Endometrium (tissue), 2 donors: ENCODE results near the gene CAND1.
"Not testable (repeated sequence)": the region's sequence is repeated elsewhere in the genome, so short reads cannot be mapped to it uniquely, and the experiment has no call there.

ENCODE experiments used
- FAIRE-seq: peaks from 2 replicates; lab custom pipeline; 2012; peaks lifted over from hg19 to GRCh38; lab: Jason Lieb, UNC
- donor health status: control.
- donor health status: control.

The CAND1 gene

GRCh38 chr12:67280572-67280971, 11.4 kb downstream of the CAND1 start:
- FAIRE-seq, result no peak

DNA sequence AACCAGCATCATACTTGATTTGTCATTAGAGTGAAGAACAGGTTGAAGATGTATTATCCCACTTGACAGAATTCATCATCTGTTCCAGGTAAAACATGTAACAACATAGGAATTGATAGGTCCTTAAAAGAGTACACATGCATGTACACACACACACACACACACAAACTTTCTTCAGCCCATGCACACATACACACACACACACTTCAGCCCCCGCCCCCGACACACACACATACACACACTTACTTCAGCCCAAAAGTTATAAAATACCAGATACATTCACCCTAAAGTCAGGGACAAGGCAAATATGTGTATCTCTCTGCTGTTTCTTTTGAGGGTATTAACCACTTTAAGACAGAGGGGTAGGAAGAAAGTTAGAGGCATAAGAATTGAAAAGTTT, 15.4 kb downstream of the CAND1 start:
- FAIRE-seq, result no peak

GRCh38 chr12:67286257-67286656, 17.1 kb downstream of the CAND1 start:
- peak; percentile 8 for FAIRE-seq

DNA sequence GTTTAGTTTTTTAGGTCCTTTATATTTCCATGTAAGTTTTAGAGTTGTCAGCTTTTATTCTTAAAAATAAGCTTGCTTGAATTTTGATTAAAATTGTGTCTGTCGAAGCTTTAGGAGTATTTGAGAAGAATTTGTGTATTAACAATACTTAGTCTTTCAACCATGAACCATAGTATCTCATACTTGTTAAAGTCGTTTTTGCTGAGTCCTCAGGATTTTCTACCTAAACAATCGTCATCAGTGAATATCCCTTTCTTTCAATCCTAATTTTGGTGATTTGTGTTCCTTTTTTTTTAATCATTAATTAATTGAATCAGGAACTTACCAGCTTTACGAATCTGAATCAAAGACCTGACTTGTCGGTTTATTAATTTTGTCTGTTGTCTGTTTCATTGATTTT, 18.2 kb downstream of the CAND1 start:
- FAIRE-seq, result no peak

DNA sequence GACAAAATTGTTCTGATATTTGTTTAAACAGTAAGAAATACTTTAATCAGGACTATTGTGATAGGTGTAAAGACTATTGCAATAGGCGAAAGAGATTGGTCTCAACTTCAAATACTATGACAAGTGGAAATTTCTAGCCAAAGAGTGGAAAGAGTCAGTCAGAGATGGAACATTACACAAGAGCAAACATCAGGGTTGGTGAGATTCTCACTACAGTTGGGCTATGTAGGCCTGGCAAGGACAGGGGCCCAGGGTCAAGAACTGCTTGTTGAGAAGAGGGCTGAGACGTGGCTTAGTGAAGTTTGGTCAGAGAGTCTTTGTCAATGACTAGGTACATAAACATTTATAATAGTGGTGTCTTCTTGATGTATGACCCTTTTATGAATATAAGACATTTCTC, 19.4 kb downstream of the CAND1 start:
- no peak for FAIRE-seq

GRCh38 chr12:67290378-67290777, 21.2 kb downstream of the CAND1 start:
- FAIRE-seq, result no peak

DNA sequence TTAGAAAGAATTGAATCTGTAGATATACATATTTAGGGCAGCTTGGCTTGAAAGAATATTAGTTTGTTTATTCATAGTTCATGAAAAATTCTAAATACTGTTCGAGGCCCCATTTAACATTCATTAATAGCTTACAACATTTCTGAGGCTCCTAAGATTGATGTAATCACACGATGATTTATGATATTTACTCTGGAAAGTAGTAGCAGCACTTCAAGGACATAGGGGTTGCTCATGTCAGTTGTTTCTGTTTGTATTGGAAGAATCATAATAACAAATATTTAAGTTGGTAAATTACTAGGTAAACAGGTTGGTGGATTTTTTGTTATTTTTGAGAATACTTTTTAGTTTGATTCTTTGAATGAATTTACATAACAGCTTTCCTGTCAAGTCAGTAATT, 30.4 kb downstream of the CAND1 start:
- FAIRE-seq, result no peak

GRCh38 chr12:67299926-67300325, 30.8 kb downstream of the CAND1 start:
- no peak for FAIRE-seq

- no peak for FAIRE-seq
Observed at GRCh38 chr12:67302162-67302561, 33.0 kb downstream of the CAND1 start.

DNA sequence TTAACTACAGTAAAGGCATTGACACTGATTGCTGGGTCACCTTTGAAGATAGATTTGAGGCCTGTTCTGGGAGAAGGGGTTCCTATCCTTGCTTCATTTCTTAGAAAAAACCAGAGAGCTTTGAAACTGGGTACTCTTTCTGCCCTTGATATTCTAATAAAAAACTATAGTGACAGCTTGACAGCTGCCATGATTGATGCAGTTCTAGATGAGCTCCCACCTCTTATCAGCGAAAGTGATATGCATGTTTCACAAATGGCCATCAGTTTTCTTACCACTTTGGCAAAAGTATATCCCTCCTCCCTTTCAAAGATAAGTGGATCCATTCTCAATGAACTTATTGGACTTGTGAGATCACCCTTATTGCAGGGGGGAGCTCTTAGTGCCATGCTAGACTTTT, 36.4 kb downstream of the CAND1 start:
- FAIRE-seq, result no peak

DNA sequence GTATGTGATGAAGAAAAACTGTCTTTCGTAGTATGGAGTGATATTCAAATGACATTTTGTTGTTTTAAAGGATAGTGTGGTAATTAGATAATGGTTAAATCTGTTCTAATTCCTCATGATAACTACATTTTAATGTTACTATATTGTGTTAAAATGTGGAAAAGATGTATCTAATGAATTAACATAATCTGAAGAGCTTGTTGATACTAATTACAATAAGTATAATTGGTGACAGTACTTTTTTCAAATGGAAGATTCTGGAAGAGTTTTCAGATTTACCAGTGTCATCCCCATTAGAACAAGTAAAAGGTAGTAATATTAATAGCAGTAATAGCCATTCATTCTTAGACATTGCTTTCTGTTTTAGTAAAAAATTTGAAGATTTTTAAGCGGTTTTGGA, 37.6 kb downstream of the CAND1 start:
- no peak for FAIRE-seq

- no peak for FAIRE-seq
Observed at GRCh38 chr12:67315661-67316060, 46.5 kb downstream of the CAND1 start.

DNA sequence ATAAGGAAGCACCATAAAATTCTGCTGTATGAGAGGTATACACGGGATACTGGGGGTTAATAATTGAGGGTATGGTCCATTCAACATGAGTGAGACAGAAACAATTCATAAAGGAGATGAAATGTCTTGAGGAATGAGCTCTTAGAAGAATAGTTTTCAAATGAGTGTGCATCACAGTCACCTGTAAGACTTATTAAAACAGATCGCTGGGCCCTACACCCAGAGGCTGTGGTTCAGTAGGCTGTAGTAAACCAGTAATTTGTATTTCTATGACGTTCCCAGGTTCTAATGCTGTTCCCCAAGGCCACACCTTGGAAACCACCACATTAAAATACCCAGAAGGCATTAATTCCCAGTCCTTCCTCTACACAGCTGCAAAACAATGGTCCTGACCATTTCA, 49.6 kb downstream of the CAND1 start:
- no peak for FAIRE-seq

DNA sequence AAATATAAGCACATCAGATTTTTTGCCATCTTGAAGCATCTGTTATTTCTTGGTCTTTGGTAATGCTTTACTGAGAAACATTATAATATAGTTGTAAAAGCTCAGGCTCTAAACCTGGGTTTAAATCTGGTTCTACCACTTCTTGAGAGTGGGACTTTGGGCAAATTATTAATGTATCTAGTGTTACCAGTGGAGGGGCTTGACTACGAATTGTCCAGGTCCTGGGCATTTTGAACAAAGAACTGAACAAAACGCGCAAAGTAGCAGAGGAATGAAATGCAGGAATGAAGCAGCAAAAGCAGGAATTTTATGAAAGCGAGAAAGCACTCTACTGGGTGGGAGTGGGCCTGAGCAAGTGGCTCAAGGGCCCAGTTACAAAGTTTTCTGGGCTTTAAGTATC, 50.8 kb downstream of the CAND1 start:
- no peak for FAIRE-seq

GRCh38 chr12:67320614-67321295, 51.6 kb downstream of the CAND1 start:
- no peak for FAIRE-seq

DNA sequence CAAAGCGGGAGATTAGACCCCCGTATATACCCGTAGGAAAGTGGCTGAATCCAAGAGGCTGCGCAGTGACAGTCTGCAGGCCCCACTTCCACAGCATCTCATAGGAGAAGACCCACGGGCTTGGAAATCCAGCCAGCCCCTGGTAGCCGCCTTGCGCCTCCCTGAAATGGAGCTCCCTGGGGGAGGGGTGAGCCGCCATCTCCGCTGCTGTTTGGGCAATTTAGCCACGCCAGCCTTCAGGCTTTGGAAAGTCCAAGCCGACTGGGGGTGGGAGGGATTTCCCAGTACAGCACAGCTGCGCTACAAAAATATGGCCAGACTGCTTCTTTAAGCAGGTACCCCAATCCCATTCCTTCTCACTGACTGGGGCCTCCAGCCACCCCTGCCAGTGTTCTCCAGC, 53.4 kb downstream of the CAND1 start:
- no peak for FAIRE-seq

DNA sequence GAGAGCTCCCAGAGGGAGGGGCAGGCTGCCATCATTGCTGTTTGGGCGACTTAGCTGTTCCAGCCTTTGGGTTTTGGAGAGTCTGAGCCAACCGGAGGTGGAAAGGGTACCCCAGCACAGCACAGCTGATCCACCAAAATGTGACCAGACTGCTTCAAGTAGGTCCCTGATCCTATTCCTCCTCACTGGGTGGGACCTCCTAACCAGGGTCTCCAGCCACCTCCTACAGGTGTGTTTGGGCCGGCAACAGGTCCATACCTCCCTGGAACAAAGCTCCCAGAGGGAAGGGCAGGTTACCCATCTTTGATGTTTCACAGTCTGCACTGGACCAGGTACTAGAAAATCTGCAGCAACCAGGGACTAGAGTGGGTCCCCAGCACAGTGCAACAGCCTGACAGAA, 53.8 kb downstream of the CAND1 start:
- no peak for FAIRE-seq

DNA sequence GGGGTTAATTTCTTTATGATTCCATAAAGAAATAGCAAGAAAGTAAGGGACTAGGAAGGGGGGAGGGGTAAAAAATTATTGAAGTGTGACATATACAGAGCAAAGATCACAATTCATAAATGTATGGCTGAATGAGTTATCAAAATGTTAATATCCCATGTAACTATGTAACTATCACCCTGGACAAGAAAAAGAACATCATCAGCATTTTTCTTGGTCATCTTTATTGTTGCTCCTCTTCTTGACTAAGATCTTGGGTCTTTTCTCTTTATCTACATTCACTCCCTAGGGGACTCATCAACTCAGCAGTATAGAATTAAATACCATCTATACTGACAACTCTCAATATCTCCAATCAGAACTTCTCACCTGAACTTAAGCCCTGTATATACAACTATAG, 57.5 kb downstream of the CAND1 start:
- FAIRE-seq, result no peak

GRCh38 chr12:67327466-67327865, 58.3 kb downstream of the CAND1 start:
- FAIRE-seq, result no peak

GRCh38 chr12:67331123-67331522, 62.0 kb downstream of the CAND1 start:
- no peak for FAIRE-seq

DNA sequence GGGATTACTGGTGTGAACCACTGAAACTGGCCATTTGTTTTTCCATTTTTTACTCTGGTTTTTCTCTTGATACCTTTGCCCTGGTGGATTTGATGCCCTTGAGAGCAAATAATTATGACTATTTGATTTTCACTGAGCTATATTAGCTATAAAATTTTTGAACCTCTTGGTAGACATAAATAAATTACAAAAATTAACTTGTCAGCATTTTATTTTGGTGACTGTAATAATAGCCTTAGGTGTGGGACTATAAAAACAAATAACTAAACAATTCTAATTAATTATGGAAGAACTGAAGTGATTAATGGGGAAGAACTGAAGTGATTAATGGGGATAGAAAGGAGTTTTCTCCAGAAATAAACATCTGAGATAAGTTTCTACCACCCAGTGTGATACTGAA, 62.7 kb downstream of the CAND1 start:
- no peak for FAIRE-seq

- FAIRE-seq, result no peak
Observed at GRCh38 chr12:67333649-67334048, 64.5 kb downstream of the CAND1 start.

- FAIRE-seq, result no peak
Observed at GRCh38 chr12:67338426-67338825, 69.3 kb downstream of the CAND1 start.

DNA sequence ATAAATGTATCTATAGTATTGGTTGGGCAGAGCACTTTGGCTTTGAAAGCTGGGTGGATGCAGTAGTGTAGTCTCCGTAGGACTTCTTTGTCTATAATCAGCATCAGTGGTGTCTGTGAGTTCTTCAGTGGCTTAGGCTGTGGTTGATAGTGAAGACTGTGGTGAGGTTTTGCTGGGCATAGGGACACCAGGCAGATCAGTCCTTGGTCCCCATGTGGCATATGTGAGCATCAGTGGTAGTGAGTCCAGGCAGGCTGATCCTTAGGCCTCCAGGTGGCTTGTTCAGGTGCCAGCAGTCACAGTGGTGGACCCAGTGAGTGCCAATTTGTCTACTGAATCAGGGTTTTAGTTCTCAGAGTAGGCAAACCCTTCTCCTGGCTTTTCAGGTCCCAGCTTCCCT, 70.4 kb downstream of the CAND1 start:
- FAIRE-seq, result no peak

GRCh38 chr12:67341086-67341485, 71.9 kb downstream of the CAND1 start:
- FAIRE-seq, result not testable (repeated sequence)
